ENCODE measurements around the gene CDCP2.

Gene CDCP2

GRCh38 chr1:54152696-54153095 is at the start of gene CDCP2:
Gene CDCP2 (minus strand): TSS chr1:54153000. CDS start chr1:54152922, 78 bp downstream.
- FAIRE-seq, result no peak

GRCh38 chr1:54200519-54200997 is 47.8 kb upstream of the CDCP2 start:
- no peak for FAIRE-seq

GRCh38 chr1:54199765-54200518 is 47.1 kb upstream of the CDCP2 start, which contains the start of the genes CYB5RL and MRPL37:
Gene CYB5RL (minus strand): TSS chr1:54200030. CDS start chr1:54195616, 4,414 bp downstream.
Gene MRPL37 (plus strand): TSS chr1:54200167. CDS start chr1:54200244, 77 bp downstream.
- peak; percentile 98 for FAIRE-seq

- no peak for FAIRE-seq
Observed at GRCh38 chr1:54199151-54199764, 46.5 kb upstream of the CDCP2 start.

GRCh38 chr1:54193453-54193852 is 40.7 kb upstream of the CDCP2 start:
- no peak for FAIRE-seq

- no peak for FAIRE-seq
Observed at GRCh38 chr1:54191525-54191924, 38.7 kb upstream of the CDCP2 start.

GRCh38 chr1:54190526-54190925 is 37.7 kb upstream of the CDCP2 start:
- no peak for FAIRE-seq

- no peak for FAIRE-seq
Observed at GRCh38 chr1:54188291-54188690, 35.5 kb upstream of the CDCP2 start.

- no peak for FAIRE-seq
Observed at GRCh38 chr1:54186056-54186455, 33.3 kb upstream of the CDCP2 start.

GRCh38 chr1:54180701-54181360 is 28.0 kb upstream of the CDCP2 start:
- no peak for FAIRE-seq

GRCh38 chr1:54178296-54179070 is 25.7 kb upstream of the CDCP2 start:
- FAIRE-seq, result no peak

GRCh38 chr1:54177726-54178125 is 24.9 kb upstream of the CDCP2 start:
- no peak for FAIRE-seq

- no peak for FAIRE-seq
Observed at GRCh38 chr1:54176621-54177327, 24.0 kb upstream of the CDCP2 start.

- no peak for FAIRE-seq
Observed at GRCh38 chr1:54174106-54174505, 21.3 kb upstream of the CDCP2 start.

- FAIRE-seq, result no peak
Observed at GRCh38 chr1:54173681-54174080, 20.9 kb upstream of the CDCP2 start.

- no peak for FAIRE-seq
Observed at GRCh38 chr1:54172614-54173599, 20.1 kb upstream of the CDCP2 start.

- FAIRE-seq, result no peak
Observed at GRCh38 chr1:54171606-54172005, 18.8 kb upstream of the CDCP2 start.

- no peak for FAIRE-seq
Observed at GRCh38 chr1:54171016-54171415, 18.2 kb upstream of the CDCP2 start.

GRCh38 chr1:54169068-54169467 is 16.3 kb upstream of the CDCP2 start:
- FAIRE-seq, result no peak

GRCh38 chr1:54168206-54168965 is 15.6 kb upstream of the CDCP2 start:
- no peak for FAIRE-seq

Data from G401.6 (cell line).